SK-N-SH treated with all-trans-retinoic acid at 6 μM for 48 hours (cell line): ENCODE data around the gene DLG2.

Experiments used
- ARNTL ChIP-seq: fragments of 450-650 bp; formaldehyde crosslinking; IDR thresholded peaks from 2 replicates; pipeline ENCODE4 v1.5.0; 2020; ENCODE audit warnings: low read depth, mild to moderate bottlenecking, moderate library complexity, borderline replicate concordance
- BACH2 ChIP-seq: fragments of 250-450 bp; sonication (Bioruptor Pico); IDR thresholded peaks from 2 replicates; pipeline ENCODE4 v1.9.0; 2021; ENCODE audit warnings: mild to moderate bottlenecking, borderline replicate concordance
- ESRRG ChIP-seq: fragments of 250-450 bp; sonication (Bioruptor Pico); IDR thresholded peaks from 2 replicates; pipeline ENCODE4 v1.6.1; 2021; ENCODE audit warnings: mild to moderate bottlenecking
- ISL1 ChIP-seq: fragments of 250-450 bp; sonication (Bioruptor Pico); IDR thresholded peaks from 2 replicates; pipeline ENCODE4 v2.1.2; 2022; ENCODE audit warnings: mild to moderate bottlenecking, moderate library complexity
- OSR1 ChIP-seq: fragments of 250-450 bp; sonication (Bioruptor Pico); IDR thresholded peaks from 2 replicates; pipeline ENCODE4 v1.8.0; 2022; ENCODE audit warnings: moderate library complexity, mild to moderate bottlenecking, inconsistent platforms
- PPARA ChIP-seq: fragments of 250-450 bp; sonication (Bioruptor Pico); IDR thresholded peaks from 2 replicates; pipeline ENCODE4 v1.5.0; 2020; ENCODE audit warnings: mild to moderate bottlenecking, borderline replicate concordance
- RARB ChIP-seq: fragments of 250-450 bp; sonication (Bioruptor Pico); IDR thresholded peaks from 2 replicates; pipeline ENCODE4 v1.8.0; 2021; ENCODE audit warnings: mild to moderate bottlenecking, moderate library complexity
- SNAI2 ChIP-seq: fragments of 250-450 bp; sonication (Bioruptor Pico); IDR thresholded peaks from 2 replicates; pipeline ENCODE4 v1.5.0; 2020; ENCODE audit warnings: mild to moderate bottlenecking, moderate library complexity
- TOX ChIP-seq: fragments of 250-450 bp; sonication (Bioruptor Pico); IDR thresholded peaks from 2 replicates; pipeline ENCODE4 v1.8.0; 2021; ENCODE audit warnings: mild to moderate bottlenecking, moderate library complexity, borderline replicate concordance
- ZFP3 ChIP-seq: fragments of 250-450 bp; sonication (Bioruptor Pico); IDR thresholded peaks from 2 replicates; pipeline ENCODE4 v1.5.0; 2020; ENCODE audit warnings: mild to moderate bottlenecking, moderate library complexity
- ZFP30 ChIP-seq: fragments of 450-650 bp; formaldehyde crosslinking; IDR thresholded peaks from 2 replicates; pipeline ENCODE4 v1.5.0; 2022; ENCODE audit warnings: mild to moderate bottlenecking, moderate library complexity
- TF ChIP-seq, protein P1 (sequence below): fragments of 250-450 bp; sonication (Bioruptor Pico); IDR thresholded peaks from 2 replicates; pipeline ENCODE4 v1.5.0; 2020; ENCODE audit warnings: mild to moderate bottlenecking, moderate library complexity
- TF ChIP-seq, protein P2 (sequence below): fragments of 250-450 bp; sonication (Bioruptor Pico); IDR thresholded peaks from 2 replicates; pipeline ENCODE4 v1.8.0; 2020; ENCODE audit warnings: mild to moderate bottlenecking, moderate library complexity, borderline replicate concordance
- TF ChIP-seq, protein P3 (sequence below): fragments of 250-450 bp; sonication (Bioruptor Pico); IDR thresholded peaks from 2 replicates; pipeline ENCODE4 v1.5.1; 2020; ENCODE audit warnings: low read depth, mild to moderate bottlenecking, moderate library complexity

DNA sequence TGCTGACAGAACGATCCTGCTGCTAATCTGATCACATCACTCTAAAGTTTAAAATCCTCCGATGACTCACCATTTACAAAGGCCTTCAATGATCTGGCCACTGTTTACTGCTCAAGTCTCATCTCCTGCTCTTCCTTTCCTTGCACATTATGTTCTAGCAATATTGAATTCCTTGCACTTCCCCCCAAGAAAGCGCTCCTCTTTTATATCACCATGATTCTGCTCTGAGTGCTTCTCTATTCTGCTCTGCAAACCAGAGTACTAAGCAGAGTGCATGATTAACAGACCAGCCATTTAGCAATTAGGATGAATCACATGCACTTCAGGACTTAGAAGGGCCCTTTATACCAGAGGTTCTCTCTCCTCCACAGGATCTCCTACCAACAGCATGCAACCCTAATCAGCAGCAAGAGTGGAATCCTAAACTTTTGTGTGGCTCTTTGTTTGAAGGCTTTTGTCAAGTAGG is 1218.2 kb downstream of the DLG2 start:
- TF ChIP-seq ARNTL (CRISPR knock-in tag) (no peak), SNAI2 (CRISPR knock-in tag) (no peak), OSR1 (no peak), PPARA (no peak), ZFP30 (no peak), ZFP3 (CRISPR knock-in tag) (0 out of 2 replicates have a peak, but pooled peaks have one; percentile 39), ESRRG (no peak), RARB (CRISPR knock-in tag) (no peak), TOX (no peak), ISL1 (CRISPR knock-in tag) (peak; percentile 38; the same call in 1 of the 2 replicates), BACH2 (CRISPR knock-in tag) (no peak)
- TF ChIP-seq, protein P1, sequence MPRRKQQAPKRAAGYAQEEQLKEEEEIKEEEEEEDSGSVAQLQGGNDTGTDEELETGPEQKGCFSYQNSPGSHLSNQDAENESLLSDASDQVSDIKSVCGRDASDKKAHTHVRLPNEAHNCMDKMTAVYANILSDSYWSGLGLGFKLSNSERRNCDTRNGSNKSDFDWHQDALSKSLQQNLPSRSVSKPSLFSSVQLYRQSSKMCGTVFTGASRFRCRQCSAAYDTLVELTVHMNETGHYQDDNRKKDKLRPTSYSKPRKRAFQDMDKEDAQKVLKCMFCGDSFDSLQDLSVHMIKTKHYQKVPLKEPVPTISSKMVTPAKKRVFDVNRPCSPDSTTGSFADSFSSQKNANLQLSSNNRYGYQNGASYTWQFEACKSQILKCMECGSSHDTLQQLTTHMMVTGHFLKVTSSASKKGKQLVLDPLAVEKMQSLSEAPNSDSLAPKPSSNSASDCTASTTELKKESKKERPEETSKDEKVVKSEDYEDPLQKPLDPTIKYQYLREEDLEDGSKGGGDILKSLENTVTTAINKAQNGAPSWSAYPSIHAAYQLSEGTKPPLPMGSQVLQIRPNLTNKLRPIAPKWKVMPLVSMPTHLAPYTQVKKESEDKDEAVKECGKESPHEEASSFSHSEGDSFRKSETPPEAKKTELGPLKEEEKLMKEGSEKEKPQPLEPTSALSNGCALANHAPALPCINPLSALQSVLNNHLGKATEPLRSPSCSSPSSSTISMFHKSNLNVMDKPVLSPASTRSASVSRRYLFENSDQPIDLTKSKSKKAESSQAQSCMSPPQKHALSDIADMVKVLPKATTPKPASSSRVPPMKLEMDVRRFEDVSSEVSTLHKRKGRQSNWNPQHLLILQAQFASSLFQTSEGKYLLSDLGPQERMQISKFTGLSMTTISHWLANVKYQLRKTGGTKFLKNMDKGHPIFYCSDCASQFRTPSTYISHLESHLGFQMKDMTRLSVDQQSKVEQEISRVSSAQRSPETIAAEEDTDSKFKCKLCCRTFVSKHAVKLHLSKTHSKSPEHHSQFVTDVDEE (CRISPR knock-in tag) = no peak
- TF ChIP-seq, protein P2, sequence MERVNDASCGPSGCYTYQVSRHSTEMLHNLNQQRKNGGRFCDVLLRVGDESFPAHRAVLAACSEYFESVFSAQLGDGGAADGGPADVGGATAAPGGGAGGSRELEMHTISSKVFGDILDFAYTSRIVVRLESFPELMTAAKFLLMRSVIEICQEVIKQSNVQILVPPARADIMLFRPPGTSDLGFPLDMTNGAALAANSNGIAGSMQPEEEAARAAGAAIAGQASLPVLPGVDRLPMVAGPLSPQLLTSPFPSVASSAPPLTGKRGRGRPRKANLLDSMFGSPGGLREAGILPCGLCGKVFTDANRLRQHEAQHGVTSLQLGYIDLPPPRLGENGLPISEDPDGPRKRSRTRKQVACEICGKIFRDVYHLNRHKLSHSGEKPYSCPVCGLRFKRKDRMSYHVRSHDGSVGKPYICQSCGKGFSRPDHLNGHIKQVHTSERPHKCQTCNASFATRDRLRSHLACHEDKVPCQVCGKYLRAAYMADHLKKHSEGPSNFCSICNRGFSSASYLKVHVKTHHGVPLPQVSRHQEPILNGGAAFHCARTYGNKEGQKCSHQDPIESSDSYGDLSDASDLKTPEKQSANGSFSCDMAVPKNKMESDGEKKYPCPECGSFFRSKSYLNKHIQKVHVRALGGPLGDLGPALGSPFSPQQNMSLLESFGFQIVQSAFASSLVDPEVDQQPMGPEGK (CRISPR knock-in tag) = no peak
- TF ChIP-seq, protein P3, sequence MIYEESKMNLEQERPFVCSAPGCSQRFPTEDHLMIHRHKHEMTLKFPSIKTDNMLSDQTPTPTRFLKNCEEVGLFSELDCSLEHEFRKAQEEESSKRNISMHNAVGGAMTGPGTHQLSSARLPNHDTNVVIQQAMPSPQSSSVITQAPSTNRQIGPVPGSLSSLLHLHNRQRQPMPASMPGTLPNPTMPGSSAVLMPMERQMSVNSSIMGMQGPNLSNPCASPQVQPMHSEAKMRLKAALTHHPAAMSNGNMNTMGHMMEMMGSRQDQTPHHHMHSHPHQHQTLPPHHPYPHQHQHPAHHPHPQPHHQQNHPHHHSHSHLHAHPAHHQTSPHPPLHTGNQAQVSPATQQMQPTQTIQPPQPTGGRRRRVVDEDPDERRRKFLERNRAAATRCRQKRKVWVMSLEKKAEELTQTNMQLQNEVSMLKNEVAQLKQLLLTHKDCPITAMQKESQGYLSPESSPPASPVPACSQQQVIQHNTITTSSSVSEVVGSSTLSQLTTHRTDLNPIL (CRISPR knock-in tag) = no peak
